GM19025 (cell line): ENCODE measurements around the gene PPFIA4.

ENCODE experiments used
- ATAC-seq: cut with Tn5 transposase; IDR thresholded peaks from one replicate; pipeline ENCODE4 v1.9.1; 2021; ENCODE audit warnings: mild to moderate bottlenecking, low read depth, moderate library complexity; ENCODE audit not compliant: unreplicated experiment

Gene PPFIA4

GRCh38 chr1:203078478-203078877, 52.2 kb downstream of the PPFIA4 start:
- no peak for ATAC-seq

- ATAC-seq, result no peak
These were observed 54.2 kb downstream of the PPFIA4 start for GRCh38 chr1:203080456-203080855.

GRCh38 chr1:203081465-203082230, 55.4 kb downstream of the PPFIA4 start:
- ATAC-seq, result no peak

- no peak for ATAC-seq
These were observed 55.9 kb downstream of the PPFIA4 start for GRCh38 chr1:203082231-203082505.

- ATAC-seq, result no peak
These were observed 56.5 kb downstream of the PPFIA4 start for GRCh38 chr1:203082571-203083462.

GRCh38 chr1:203083463-203083921, 57.2 kb downstream of the PPFIA4 start:
- no peak for ATAC-seq

- no peak for ATAC-seq
These were observed 58.6 kb downstream of the PPFIA4 start for GRCh38 chr1:203084588-203085527.

- no peak for ATAC-seq
These were observed 59.5 kb downstream of the PPFIA4 start, which contains the start of gene MYOG for GRCh38 chr1:203085528-203086406. MYOG (minus strand) TSS chr1:203086012; CDS start chr1:203085961, 51 bp downstream.

- ATAC-seq, result no peak
These were observed 60.9 kb downstream of the PPFIA4 start for GRCh38 chr1:203086992-203087763.

- no peak for ATAC-seq
These were observed 62.1 kb downstream of the PPFIA4 start for GRCh38 chr1:203088441-203088840.

- ATAC-seq, result no peak
These were observed 62.8 kb downstream of the PPFIA4 start for GRCh38 chr1:203089001-203089650.

GRCh38 chr1:203089651-203090045, 63.4 kb downstream of the PPFIA4 start:
- no peak for ATAC-seq

- ATAC-seq, result no peak
These were observed 64.3 kb downstream of the PPFIA4 start for GRCh38 chr1:203090421-203091198.

GRCh38 chr1:203091199-203091477, 64.8 kb downstream of the PPFIA4 start:
- ATAC-seq, result no peak

GRCh38 chr1:203091761-203092330, 65.6 kb downstream of the PPFIA4 start:
- ATAC-seq, result no peak

- no peak for ATAC-seq
These were observed 67.6 kb downstream of the PPFIA4 start for GRCh38 chr1:203093754-203094410.
